Colonic mucosa (tissue), 4 donors: ENCODE results near the gene TMEM258. TPM values are rescaled to one million over a fixed set of nuclear protein-coding genes. Genes with fewer than 3 reads are reported as not detected.

Experiments used
- DNase-seq: peaks from one replicate; pipeline ENCODE4 v3.0.0-alpha.2; 2020
- H3K27ac ChIP-seq: fragments of 200-600 bp; one replicate; pipeline ENCODE4 v1.8.0; 2021
- H3K27me3 ChIP-seq: fragments of 200-600 bp; one replicate; pipeline ENCODE4 v1.8.0; 2021
- H3K36me3 ChIP-seq: fragments of 200-600 bp; one replicate; pipeline ENCODE4 v1.8.0; 2021
- H3K4me1 ChIP-seq: fragments of 200-600 bp; one replicate; pipeline ENCODE4 v1.8.0; 2021; ENCODE audit warnings: mild to moderate bottlenecking
- H3K4me3 ChIP-seq: fragments of 200-600 bp; one replicate; pipeline ENCODE4 v1.8.0; 2021
- H3K9ac ChIP-seq, 2 donors: one replicate each; pipeline ENCODE4 v1.7.0; 2013; ENCODE audit warnings: control low read depth in 2 of 2, low read depth in 2 of 2, low read length in 2 of 2
- H3K9me3 ChIP-seq: fragments of 200-600 bp; one replicate; pipeline ENCODE4 v1.8.0; 2021
- intact Hi-C: fragments of 100-400 bp; cut with DNase I; formaldehyde crosslinking; loops from one replicate; pipeline ENCODE4 v1.14.1; 2022
- total RNA-seq, 2 donors: library from RNA; stranded (reverse); fragmentation: NEBNext Ultra II Directional in 1 of 2; extraction: Animal tissue kit (Norgen Biotek cat#: 25700) in 1 of 2; gene quantifications; one replicate each; pipeline ENCODE4 v1.2.1, GENCODE V29; 2021
- TF ChIP-seq, protein P1 (sequence below): fragments of 200-600 bp; IDR thresholded peaks from one replicate; pipeline ENCODE4 v1.8.0; 2022; ENCODE audit warnings: antibody characterized with exemption, mild to moderate bottlenecking
- donor health status: healthy.
- donor health status: DM: no; HTN: no; CAD: no.
- donor health status: DM: no; HTN: no; CAD: no.

TMEM258 gene
- total RNA-seq, 2 donors from 2014 or later = 119 to 149 TPM

DNA sequence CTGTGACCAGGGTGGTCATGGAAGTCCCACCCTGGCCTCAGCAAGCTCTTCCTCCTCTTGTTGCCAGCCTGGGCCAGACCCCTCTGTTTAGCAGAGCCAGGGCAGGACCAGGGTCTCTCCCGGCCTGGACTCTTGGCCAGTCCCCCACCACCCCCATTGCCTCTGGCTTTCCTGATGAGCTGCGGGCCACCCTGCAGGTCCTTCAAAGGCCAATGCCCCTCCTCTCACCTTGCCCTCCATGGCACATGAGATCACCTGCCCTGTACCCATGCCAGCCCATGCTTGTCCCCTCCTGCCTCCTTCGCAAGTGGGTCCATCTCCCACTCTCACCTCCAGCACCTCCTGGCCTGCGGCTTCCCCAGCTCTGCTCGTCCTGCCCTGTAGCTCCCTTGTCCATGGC lies 46.1 kb upstream of the TMEM258 start:
- H3K9ac ChIP-seq = no peak overlapping the region
- no peak overlapping the region for H3K27ac ChIP-seq
- intact Hi-C loops = no loop called here
- H3K4me1 ChIP-seq = no peaks in the 10 kb centered on the region
- H3K4me3 ChIP-seq = no peak overlapping the region
- no peak for DNase-seq
- no peaks in the 10 kb centered on the region for H3K36me3 ChIP-seq
- TF ChIP-seq, protein P1, sequence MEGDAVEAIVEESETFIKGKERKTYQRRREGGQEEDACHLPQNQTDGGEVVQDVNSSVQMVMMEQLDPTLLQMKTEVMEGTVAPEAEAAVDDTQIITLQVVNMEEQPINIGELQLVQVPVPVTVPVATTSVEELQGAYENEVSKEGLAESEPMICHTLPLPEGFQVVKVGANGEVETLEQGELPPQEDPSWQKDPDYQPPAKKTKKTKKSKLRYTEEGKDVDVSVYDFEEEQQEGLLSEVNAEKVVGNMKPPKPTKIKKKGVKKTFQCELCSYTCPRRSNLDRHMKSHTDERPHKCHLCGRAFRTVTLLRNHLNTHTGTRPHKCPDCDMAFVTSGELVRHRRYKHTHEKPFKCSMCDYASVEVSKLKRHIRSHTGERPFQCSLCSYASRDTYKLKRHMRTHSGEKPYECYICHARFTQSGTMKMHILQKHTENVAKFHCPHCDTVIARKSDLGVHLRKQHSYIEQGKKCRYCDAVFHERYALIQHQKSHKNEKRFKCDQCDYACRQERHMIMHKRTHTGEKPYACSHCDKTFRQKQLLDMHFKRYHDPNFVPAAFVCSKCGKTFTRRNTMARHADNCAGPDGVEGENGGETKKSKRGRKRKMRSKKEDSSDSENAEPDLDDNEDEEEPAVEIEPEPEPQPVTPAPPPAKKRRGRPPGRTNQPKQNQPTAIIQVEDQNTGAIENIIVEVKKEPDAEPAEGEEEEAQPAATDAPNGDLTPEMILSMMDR = no peak
- no peaks in the 10 kb centered on the region for H3K27me3 ChIP-seq
- H3K9me3 ChIP-seq = no peaks in the 10 kb centered on the region

DNA sequence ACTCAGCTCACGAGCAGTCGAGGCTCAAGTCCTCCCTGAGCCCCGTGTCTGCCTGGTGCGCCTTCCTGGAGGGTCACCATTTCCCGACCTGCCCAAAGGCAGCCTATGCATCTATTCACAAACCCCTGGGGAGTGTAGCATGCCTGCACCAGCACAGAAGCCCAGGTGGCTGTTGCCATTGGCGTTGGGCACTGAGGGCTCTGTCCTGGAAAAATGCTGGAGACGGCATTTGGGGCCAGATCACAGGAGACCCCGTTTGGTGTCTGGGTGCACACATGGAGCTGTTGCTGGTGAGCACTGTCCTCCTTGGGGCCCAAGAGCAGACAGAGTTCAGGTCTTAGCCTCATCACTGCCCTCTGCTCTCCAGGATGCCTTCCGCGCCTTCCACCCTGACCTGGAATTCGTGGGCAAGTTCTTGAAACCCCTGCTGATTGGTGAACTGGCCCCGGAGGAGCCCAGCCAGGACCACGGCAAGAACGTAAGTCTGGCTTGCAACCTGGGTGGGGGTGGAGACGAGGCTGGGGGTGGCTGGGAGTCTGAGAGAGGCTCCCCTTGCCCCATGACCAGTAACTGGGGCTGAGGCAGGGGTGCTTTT lies 45.1 kb upstream of the TMEM258 start:
- no peak for DNase-seq
- no peaks in the 10 kb centered on the region for H3K27me3 ChIP-seq
- no peak overlapping the region for H3K4me3 ChIP-seq
- H3K9me3 ChIP-seq = no peaks in the 10 kb centered on the region
- H3K4me1 ChIP-seq = no peaks in the 10 kb centered on the region
- no peaks in the 10 kb centered on the region for H3K36me3 ChIP-seq
- intact Hi-C loops = no loop called here
- no peak overlapping the region for H3K27ac ChIP-seq
- no peak overlapping the region for H3K9ac ChIP-seq
- TF ChIP-seq, protein P1 = no peak

DNA sequence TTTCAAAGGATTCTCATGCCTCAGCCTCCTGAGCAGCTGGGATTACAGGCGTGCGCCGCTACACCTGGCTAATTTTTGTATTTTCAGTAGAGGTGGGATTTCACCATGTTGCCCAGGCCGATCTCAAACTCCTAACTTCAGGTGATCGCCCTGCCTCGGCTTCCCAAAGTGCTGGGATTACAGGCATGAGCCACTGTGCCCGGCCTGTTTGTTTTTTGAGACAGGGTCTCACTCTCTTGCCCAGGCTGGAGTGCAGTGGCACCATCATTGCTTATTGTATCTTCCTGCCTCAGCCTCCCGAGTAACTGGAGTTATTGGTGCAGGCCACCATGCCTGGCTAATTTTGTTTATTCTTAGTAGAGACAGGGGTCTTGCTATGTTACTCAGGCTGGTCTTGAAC lies 43.8 kb upstream of the TMEM258 start:
- no peak overlapping the region for H3K9ac ChIP-seq
- intact Hi-C loops = no loop called here
- DNase-seq = no peak
- no peak overlapping the region for H3K4me3 ChIP-seq
- H3K4me1 ChIP-seq = no peaks in the 10 kb centered on the region
- H3K9me3 ChIP-seq = no peaks in the 10 kb centered on the region
- H3K27ac ChIP-seq = no peak overlapping the region
- TF ChIP-seq, protein P1 = no peak
- no peaks in the 10 kb centered on the region for H3K36me3 ChIP-seq
- H3K27me3 ChIP-seq = no peaks in the 10 kb centered on the region

DNA sequence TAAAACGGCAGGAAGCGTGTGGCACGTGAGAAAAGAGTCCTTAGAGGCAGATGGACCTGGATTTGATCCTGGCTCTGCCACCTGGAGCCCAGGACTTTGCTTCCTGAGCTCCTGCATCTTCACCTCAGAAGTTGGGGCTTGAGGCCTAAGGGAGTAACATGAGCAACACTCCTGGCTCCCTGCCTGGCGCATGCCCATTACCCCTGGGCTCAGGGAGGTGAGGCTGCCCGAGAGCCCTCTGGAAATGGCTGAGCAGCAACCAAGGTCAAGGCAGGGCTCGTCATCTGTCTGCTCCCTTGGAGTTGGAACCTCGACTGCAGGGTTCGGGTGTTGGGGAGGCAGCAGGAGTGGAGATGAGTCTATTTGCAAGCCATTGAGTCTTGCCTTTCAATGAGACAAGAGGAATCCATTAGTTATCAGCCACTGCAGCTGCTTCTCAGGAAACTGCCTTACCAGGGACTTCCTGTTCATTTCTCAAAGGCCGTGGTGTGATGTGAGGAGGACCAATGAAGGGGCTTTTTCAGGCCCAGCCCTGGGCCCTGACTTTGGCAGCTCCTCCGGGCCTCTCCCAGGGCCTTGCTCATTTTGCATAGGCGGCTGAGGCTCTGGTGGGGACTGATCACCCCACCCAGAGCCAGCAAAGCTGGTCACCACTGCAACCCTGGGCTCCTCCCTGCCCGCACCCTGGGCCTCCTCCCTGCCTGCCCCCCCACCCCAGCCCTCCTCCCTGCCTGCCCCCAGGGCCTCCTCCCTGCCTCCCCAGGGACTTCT lies 42.1 kb upstream of the TMEM258 start:
- TF ChIP-seq, protein P1 = no peak
- H3K27ac ChIP-seq = peak overlapping the region; percentile 4
- no peaks in the 10 kb centered on the region for H3K9me3 ChIP-seq
- no peak overlapping the region for H3K4me3 ChIP-seq
- peak; percentile 36 for DNase-seq
- no peaks in the 10 kb centered on the region for H3K4me1 ChIP-seq
- H3K36me3 ChIP-seq = no peaks in the 10 kb centered on the region
- H3K27me3 ChIP-seq = peaks cover 7% of the 10 kb centered on the region
- intact Hi-C loops = no loop called here
- H3K9ac ChIP-seq = no peak overlapping the region

DNA sequence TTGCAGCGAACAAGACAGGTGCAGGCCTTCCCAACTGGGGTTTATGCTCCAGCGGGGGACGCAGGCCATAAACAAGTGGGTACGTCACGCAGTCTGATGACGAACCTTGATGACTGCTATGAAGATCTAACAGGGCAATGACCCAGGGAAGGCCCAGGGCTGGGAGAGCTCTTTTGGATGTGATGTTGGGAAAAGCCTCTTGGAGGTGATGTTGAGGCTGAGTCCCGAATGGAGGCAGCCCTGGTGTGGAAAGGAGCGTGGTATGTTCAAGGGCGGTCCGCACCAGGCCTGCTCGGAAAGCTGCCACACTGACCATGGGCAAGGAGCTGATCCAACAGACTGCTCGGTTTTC lies 41.5 kb upstream of the TMEM258 start:
- no peaks in the 10 kb centered on the region for H3K4me1 ChIP-seq
- no peak overlapping the region for H3K4me3 ChIP-seq
- TF ChIP-seq, protein P1 = no peak
- H3K36me3 ChIP-seq = no peaks in the 10 kb centered on the region
- peaks cover 12% of the 10 kb centered on the region for H3K27me3 ChIP-seq
- no peak overlapping the region for H3K9ac ChIP-seq
- no peaks in the 10 kb centered on the region for H3K9me3 ChIP-seq
- intact Hi-C loops = no loop called here
- H3K27ac ChIP-seq = no peak overlapping the region
- no peak for DNase-seq
